Measurements from ENCODE around the gene EPS15.

DNA sequence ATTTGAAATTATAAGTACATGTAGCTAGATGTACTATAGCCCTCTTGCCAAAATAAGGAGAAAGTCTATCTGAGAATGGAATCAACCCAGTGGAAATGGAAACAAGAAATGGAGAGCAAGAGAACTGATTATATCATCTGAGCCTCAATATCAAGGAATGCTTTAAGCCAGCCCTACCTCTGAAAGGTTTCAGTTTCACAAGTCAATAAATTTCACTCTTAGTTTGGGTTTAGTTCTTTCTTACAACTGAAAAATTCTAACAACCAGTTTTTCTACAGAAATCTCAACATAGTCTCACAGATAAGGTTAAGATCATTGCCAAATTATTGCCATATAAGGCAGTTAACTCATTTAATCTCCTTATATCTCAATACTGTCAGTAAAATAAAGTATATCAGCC lies 80.0 kb downstream of the EPS15 start:
- TF ChIP-seq, protein P1, sequence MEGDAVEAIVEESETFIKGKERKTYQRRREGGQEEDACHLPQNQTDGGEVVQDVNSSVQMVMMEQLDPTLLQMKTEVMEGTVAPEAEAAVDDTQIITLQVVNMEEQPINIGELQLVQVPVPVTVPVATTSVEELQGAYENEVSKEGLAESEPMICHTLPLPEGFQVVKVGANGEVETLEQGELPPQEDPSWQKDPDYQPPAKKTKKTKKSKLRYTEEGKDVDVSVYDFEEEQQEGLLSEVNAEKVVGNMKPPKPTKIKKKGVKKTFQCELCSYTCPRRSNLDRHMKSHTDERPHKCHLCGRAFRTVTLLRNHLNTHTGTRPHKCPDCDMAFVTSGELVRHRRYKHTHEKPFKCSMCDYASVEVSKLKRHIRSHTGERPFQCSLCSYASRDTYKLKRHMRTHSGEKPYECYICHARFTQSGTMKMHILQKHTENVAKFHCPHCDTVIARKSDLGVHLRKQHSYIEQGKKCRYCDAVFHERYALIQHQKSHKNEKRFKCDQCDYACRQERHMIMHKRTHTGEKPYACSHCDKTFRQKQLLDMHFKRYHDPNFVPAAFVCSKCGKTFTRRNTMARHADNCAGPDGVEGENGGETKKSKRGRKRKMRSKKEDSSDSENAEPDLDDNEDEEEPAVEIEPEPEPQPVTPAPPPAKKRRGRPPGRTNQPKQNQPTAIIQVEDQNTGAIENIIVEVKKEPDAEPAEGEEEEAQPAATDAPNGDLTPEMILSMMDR (IDR thresholded peaks at IDR 0.05): no peak
- TF ChIP-seq POLR2AphosphoS5 (IDR thresholded peaks at IDR 0.05): no peak
